HepG2 (cell line): ENCODE measurements around the gene DNAJC28. TPM values are rescaled to one million over a fixed set of nuclear protein-coding genes. Genes with fewer than 3 reads are reported as not detected.

Experiments
- ARID4A ChIP-seq: sonication (generic); formaldehyde crosslinking; IDR thresholded peaks from 2 replicates; pipeline ENCODE4 v1.5.0; 2020; ENCODE audit warnings: mild to moderate bottlenecking, missing genetic modification reagents, borderline replicate concordance
- CREB3 ChIP-seq: sonication (generic); formaldehyde crosslinking; IDR thresholded peaks from 2 replicates; pipeline ENCODE4 v1.5.0; 2020; ENCODE audit warnings: missing genetic modification reagents
- GTF2F1 ChIP-seq: fragments of 150-350 bp; IDR thresholded peaks from 2 replicates; pipeline ENCODE4 v1.6.1; 2014; ENCODE audit warnings: low read length
- NR2F1 ChIP-seq, 2 experiments: fragments of 450-650 bp in 1 of 2; formaldehyde crosslinking in 1 of 2; IDR thresholded peaks; 2 replicates each; pipeline versions ENCODE4 v1.5.0 to v1.6.1; 2016 to 2020; ENCODE audit warnings: mild to moderate bottlenecking in 1 of 2, missing compliant biosample characterization in 1 of 2, missing genetic modification reagents in 1 of 2, moderate library complexity in 1 of 2
- SALL2 ChIP-seq: sonication (generic); formaldehyde crosslinking; IDR thresholded peaks from 2 replicates; pipeline ENCODE4 v1.8.1; 2023; ENCODE audit warnings: mild to moderate bottlenecking, missing genetic modification reagents, inconsistent platforms
- SMYD3 ChIP-seq: sonication (generic); formaldehyde crosslinking; IDR thresholded peaks from 2 replicates; pipeline ENCODE4 v1.8.1; 2023; ENCODE audit warnings: mild to moderate bottlenecking, missing genetic modification reagents
- STAT5B ChIP-seq: sonication (generic); formaldehyde crosslinking; IDR thresholded peaks from 2 replicates; pipeline ENCODE4 v1.4.0; 2020; ENCODE audit warnings: missing genetic modification reagents
- TBL1XR1 ChIP-seq: fragments of 150-350 bp; IDR thresholded peaks from 2 replicates; pipeline ENCODE4 v1.6.1; 2014; ENCODE audit warnings: borderline replicate concordance, low read length; ENCODE audit not compliant: partially characterized antibody
- TFAP4 ChIP-seq: sonication (generic); IDR thresholded peaks from 2 replicates; pipeline ENCODE4 v1.6.1; 2016; ENCODE audit warnings: low read depth, borderline replicate concordance
- YEATS2 ChIP-seq: sonication (generic); formaldehyde crosslinking; IDR thresholded peaks from 2 replicates; pipeline ENCODE4 v1.4.0; 2020; ENCODE audit warnings: missing genetic modification reagents, borderline replicate concordance
- ZBTB20 ChIP-seq: sonication (generic); formaldehyde crosslinking; IDR thresholded peaks from 2 replicates; pipeline ENCODE4 v1.8.1; 2023; ENCODE audit warnings: missing genetic modification reagents, low read depth, mild to moderate bottlenecking, borderline replicate concordance
- ZNF136 ChIP-seq: sonication (generic); formaldehyde crosslinking; IDR thresholded peaks from 2 replicates; pipeline ENCODE4 v1.8.1; 2022; ENCODE audit warnings: low read depth, mild to moderate bottlenecking, moderate library complexity, missing genetic modification reagents
- ZNF18 ChIP-seq: sonication (generic); formaldehyde crosslinking; IDR thresholded peaks from 2 replicates; pipeline ENCODE4 v1.8.0; 2022; ENCODE audit warnings: mild to moderate bottlenecking, missing genetic modification reagents; ENCODE audit not compliant: insufficient replicate concordance
- ZNF317 ChIP-seq: sonication (generic); formaldehyde crosslinking; IDR thresholded peaks from 2 replicates; pipeline ENCODE4 v1.5.0; 2020; ENCODE audit warnings: mild to moderate bottlenecking, missing genetic modification reagents
- ZNF800 ChIP-seq: sonication (generic); formaldehyde crosslinking; IDR thresholded peaks from 2 replicates; pipeline ENCODE4 v1.4.0; 2020; ENCODE audit warnings: missing genetic modification reagents
- polyA plus RNA-seq, 8 experiments: library from polyadenylated mRNA; depleted of rRNA in 3 of 8; stranded (reverse) in 7 of 8; unstranded in 1 of 8; fragments of >200 nt; fragmentation: Illumina TruSeq in 4 of 8; extraction: Trizol in 4 of 8; gene quantifications; 2 replicates each; pipeline versions ENCODE4 v1.2.1 to v1.2.3, GENCODE V29; 2011 to 2016; ENCODE audit warnings: low read depth in 4 of 8, missing spikeins in 1 of 8, mixed read lengths in 1 of 8; ENCODE audit not compliant: insufficient read depth in 1 of 8
- total RNA-seq, 5 experiments: library from RNA; depleted of rRNA; stranded (reverse); fragments of >200 nt; fragmentation: Illumina TruSeq; extraction: Trizol; gene quantifications; 2 replicates each; pipeline ENCODE4 v1.2.3, GENCODE V29; 2016; ENCODE audit warnings: low read depth in 1 of 5

The DNAJC28 gene
- total and polyA plus RNA-seq, 2 of the 13 experiments (the other 11 are each of a cell fraction or from before 2014, with no cell fraction given): 1.5 to 3.3 TPM

DNA sequence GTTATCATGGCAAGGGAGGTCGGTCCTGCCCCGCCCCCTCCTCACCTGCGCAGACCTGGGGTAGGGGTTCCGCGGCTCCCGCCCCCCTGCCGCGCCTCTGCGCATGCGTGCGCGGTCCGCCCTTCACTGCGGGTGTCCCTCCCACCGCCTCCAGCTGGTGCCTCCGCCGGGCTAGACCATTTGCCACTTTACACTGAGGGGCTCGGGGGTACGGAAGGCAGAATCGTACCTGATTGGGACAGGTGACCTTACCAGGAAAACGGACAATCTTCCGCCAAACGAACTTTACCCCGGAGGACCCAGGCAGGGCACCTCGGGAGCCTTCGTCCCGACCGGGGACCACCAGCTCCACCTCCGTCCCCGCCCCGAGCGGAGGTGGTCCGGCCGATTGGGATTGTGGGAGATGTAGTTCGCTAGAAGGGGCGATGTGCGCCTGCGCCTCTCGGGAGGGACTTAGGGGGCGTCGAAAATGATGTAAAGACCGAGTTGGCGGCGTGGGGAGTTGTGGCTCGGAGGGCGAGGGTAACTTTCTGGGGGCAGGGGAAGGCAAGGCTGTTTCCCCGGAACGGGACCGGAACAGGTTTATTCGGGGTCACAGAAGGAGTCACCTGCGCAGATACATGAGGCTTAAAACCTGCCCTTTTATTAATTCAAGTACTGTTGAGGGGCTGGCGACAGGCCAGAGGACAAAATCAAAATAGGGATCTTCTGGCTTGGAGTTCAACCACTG lies at the start of gene DNAJC28 (continued):
- peak; percentile 47; the same call in 1 of the 2 replicates for TF ChIP-seq YEATS2 (CRISPR knock-in tag)
- TF ChIP-seq SALL2 (CRISPR knock-in tag): peak; percentile 53; the same call in 1 of the 2 replicates
- no peak for TF ChIP-seq GTF2F1
- peak; percentile 78 for TF ChIP-seq ZNF18 (CRISPR knock-in tag)
- peak; percentile 25; the same call in 1 of the 2 replicates for TF ChIP-seq ZBTB20 (CRISPR knock-in tag)
- 0 out of 2 replicates have a peak, but pooled peaks have one; percentile 78 for TF ChIP-seq ZNF136
- TF ChIP-seq NR2F1 (CRISPR knock-in tag; IDR thresholded peaks at IDR 0.05): no peak
- no peak for TF ChIP-seq ZNF800
- TF ChIP-seq TFAP4: peak; percentile 96
- no peak for TF ChIP-seq CREB3 (CRISPR knock-in tag)
- TF ChIP-seq TBL1XR1: peak; percentile 68
- peak; percentile 91; the same call in 1 of the 2 replicates for TF ChIP-seq ARID4A (CRISPR knock-in tag)
- TF ChIP-seq STAT5B: no peak
- TF ChIP-seq SMYD3 (CRISPR knock-in tag): no peak
- TF ChIP-seq ZNF317 (CRISPR knock-in tag): peak; percentile 11; the same call in 1 of the 2 replicates
